Small intestine (tissue), 7 donors: Measurements from ENCODE around the gene MRPL30. TPM values are rescaled to one million over a fixed set of nuclear protein-coding genes. Genes with fewer than 3 reads are reported as not detected.
A peak's percentile ranks its signal among the peaks of the same experiment; 100 is the strongest.
"Not testable (repeated sequence)": the region's sequence is repeated elsewhere in the genome, so short reads cannot be mapped to it uniquely, and the experiment has no call there.

Experiments
- DNase-seq, 2 donors: peaks; one replicate each; pipeline versions ENCODE4 v3.0.0 to v3.0.0-alpha.2; 2013
- FAIRE-seq: peaks from 2 replicates; lab custom pipeline; 2012; peaks lifted over from hg19 to GRCh38; lab: Jason Lieb, UNC
- H3K27ac ChIP-seq, 3 donors: one replicate each; pipeline ENCODE4 v1.5.1; 2013; ENCODE audit warnings: low read length in 2 of 3, mild to moderate bottlenecking in 2 of 3, control low read depth in 1 of 3, inconsistent platforms in 1 of 3, low read depth in 1 of 3, moderate library complexity in 1 of 3
- H3K27me3 ChIP-seq, 3 donors: one replicate each; pipeline ENCODE4 v1.6.1; 2013; ENCODE audit warnings: low read length in 3 of 3, inconsistent platforms in 1 of 3; ENCODE audit not compliant: control insufficient read depth in 3 of 3, insufficient read depth in 3 of 3
- H3K36me3 ChIP-seq, 3 donors: one replicate each; pipeline ENCODE4 v1.6.1; 2013; ENCODE audit warnings: low read length in 3 of 3, inconsistent platforms in 1 of 3, low read depth in 1 of 3, mild to moderate bottlenecking in 1 of 3, moderate library complexity in 1 of 3; ENCODE audit not compliant: control insufficient read depth in 3 of 3, insufficient read depth in 2 of 3
- H3K4me1 ChIP-seq, 3 donors: one replicate each; pipeline ENCODE4 v1.6.1; 2013; ENCODE audit warnings: low read length in 2 of 3, inconsistent platforms in 1 of 3, low read depth in 1 of 3, mild to moderate bottlenecking in 1 of 3, moderate library complexity in 1 of 3; ENCODE audit not compliant: control insufficient read depth in 3 of 3, insufficient read depth in 2 of 3
- H3K4me3 ChIP-seq, 3 donors: one replicate each; pipeline ENCODE4 v1.5.1; 2013; ENCODE audit warnings: low read length in 3 of 3, control low read depth in 1 of 3, inconsistent platforms in 1 of 3, low read depth in 1 of 3, mild to moderate bottlenecking in 1 of 3, moderate library complexity in 1 of 3
- H3K9me3 ChIP-seq, 2 donors: one replicate each; pipeline ENCODE4 v1.6.1; 2013; ENCODE audit warnings: low read depth in 1 of 2, low read length in 1 of 2; ENCODE audit not compliant: control insufficient read depth in 2 of 2, insufficient read depth in 1 of 2
- WGBS, 3 donors: extraction: QIAGEN DNeasy Blood & Tissue Kit; methylation state at CpG; one replicate each; pipeline ENCODE4 v1.1.7; 2013; 5-methylcytosine and 5-hydroxymethylcytosine counted together
- polyA plus RNA-seq, 4 donors: library from polyadenylated mRNA; stranded (reverse) in 3 of 4; unstranded in 1 of 4; fragments of 200-250 nt in 3 of 4; fragments of 120-200 nt in 1 of 4; gene quantifications; one replicate each; pipeline versions ENCODE4 v1.2.1 to v1.2.3, GENCODE V29; 2013
- donor health status: healthy with polysubstance abuse.
- donor health status: control.
- donor health status: control.
- donor health status: Bipolar disorder and iron deficiency.
- donor health status: healthy.

Gene MRPL30
- polyA plus RNA-seq, 4 donors = 19.7 to 39.5 (median 24.0) TPM

GRCh38 chr2:99190548-99190947, 9.6 kb downstream of the MRPL30 start:
- Histone ChIP-seq H3K9me3 (no peaks in the 10 kb centered on the region), H3K27me3 (no peaks in the 10 kb centered on the region), H3K36me3 (peaks cover 0 to 13% (median 9%) of the 10 kb centered on the region in 3 donors), H3K27ac (no peak overlapping the region), H3K4me1 (no peaks in the 10 kb centered on the region), H3K4me3 (no peak overlapping the region)
- 91 to 94% (median 94%) methylated on average over 1 of the region's 1 CpG for WGBS, 3 donors
- no peak for DNase-seq
- no peak for FAIRE-seq

DNA sequence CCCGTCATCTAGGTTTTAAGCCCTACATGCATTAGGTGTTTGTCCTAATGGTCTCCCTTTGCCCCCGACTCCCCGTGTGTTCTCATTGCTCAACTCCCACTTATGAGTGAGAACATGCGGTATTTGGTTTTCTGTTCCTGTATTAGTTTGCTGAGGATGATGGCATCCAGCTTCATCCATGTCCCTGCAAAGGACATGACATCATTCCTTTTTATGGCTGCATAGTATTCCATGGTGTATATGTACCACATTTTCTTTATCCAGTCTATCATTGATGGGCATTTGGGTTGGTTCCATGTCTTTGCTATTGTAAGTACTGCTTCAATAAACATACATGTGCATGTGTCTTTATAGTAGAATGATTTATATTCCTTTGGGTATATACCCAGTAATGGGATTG, 11.4 kb downstream of the MRPL30 start:
- H3K27me3 ChIP-seq, H3K9me3 ChIP-seq, H3K4me1 ChIP-seq, H3K4me3 ChIP-seq, DNase-seq, H3K27ac ChIP-seq, FAIRE-seq: not testable (repeated sequence)
- WGBS, 3 donors = 95 to 100% (median 99%) methylated on average over 4 of the region's 4 CpGs
- H3K36me3 ChIP-seq = peaks cover 0 to 15% (median 15%) of the 10 kb centered on the region in 3 donors

GRCh38 chr2:99198103-99198841, 17.3 kb downstream of the MRPL30 start:
- H3K4me1 ChIP-seq = no peaks in the 10 kb centered on the region
- DNase-seq (no peak), FAIRE-seq (no peak)
- no peaks in the 10 kb centered on the region for H3K27me3 ChIP-seq
- H3K36me3 ChIP-seq = peaks cover 0 to 9% (median 7%) of the 10 kb centered on the region in 3 donors
- whole genome bisulfite sequencing, 3 donors = 82 to 86% (median 83%) methylated on average over 6 of the region's 6 CpGs
- H3K27ac ChIP-seq = no peak overlapping the region
- no peak overlapping the region for H3K4me3 ChIP-seq
- H3K9me3 ChIP-seq = no peaks in the 10 kb centered on the region

GRCh38 chr2:99200076-99200800, 19.3 kb downstream of the MRPL30 start:
- Histone ChIP-seq H3K27ac (no peak overlapping the region), H3K9me3 (peaks cover 0 to 1% of the 10 kb centered on the region in 2 donors), H3K36me3 (peaks cover 0 to 9% (median 7%) of the 10 kb centered on the region in 3 donors), H3K4me1 (no peaks in the 10 kb centered on the region), H3K27me3 (no peaks in the 10 kb centered on the region), H3K4me3 (no peak overlapping the region)
- WGBS, 3 donors = 85 to 92% (median 88%) methylated on average over 7 of the region's 7 CpGs
- FAIRE-seq (no peak), DNase-seq (no peak)

DNA sequence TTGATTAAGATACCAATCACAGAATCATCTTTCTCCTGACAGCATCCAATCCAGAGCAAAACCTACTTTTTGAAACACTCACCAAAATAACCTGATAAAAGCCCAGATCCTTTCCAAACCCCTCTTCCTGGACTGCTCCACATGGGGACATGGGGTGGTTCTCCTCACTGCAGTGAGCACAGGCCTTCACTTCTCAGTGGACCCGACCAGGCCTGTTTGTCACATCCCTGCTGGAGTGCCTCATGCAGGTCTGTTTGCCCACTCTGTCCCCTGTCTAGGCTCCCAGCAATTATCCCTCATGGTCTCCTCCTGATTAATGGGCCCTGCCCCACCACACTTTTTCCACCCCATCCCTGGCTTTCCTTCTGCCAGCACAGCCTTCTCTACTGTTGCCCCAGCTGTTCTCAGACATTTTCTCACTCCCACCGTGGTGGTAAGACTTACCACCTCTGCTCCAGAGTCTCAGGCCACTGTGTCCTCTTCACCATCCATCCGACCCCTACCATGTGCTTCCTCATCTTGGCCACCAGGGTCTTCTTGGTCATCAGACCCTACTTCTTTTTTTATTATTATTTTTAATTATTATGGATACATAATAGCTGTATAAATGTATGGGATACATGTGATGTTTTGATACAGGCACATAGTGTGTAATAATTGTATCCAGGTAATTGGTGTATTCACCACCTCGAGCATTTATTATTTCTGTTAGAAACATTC, 21.1 kb downstream of the MRPL30 start:
- Histone ChIP-seq H3K27ac (no peak overlapping the region), H3K9me3 (peaks cover 0 to 10% of the 10 kb centered on the region in 2 donors), H3K4me1 (no peaks in the 10 kb centered on the region), H3K27me3 (no peaks in the 10 kb centered on the region), H3K4me3 (no peak overlapping the region), H3K36me3 (peaks cover 0 to 3% (median 3%) of the 10 kb centered on the region in 3 donors)
- WGBS, 3 donors = 90 to 95% (median 91%) methylated on average over 4 of the region's 4 CpGs
- DNase-seq = no peak
- no peak for FAIRE-seq

GRCh38 chr2:99205491-99205890, 24.5 kb downstream of the MRPL30 start:
- no peak for FAIRE-seq
- 89 to 92% (median 91%) methylated on average over 5 of the region's 5 CpGs for WGBS, 3 donors
- no peak for DNase-seq

GRCh38 chr2:99216096-99216495, 35.1 kb downstream of the MRPL30 start:
- Histone ChIP-seq H3K4me3 (no peak overlapping the region), H3K36me3 (peaks cover 0 to 4% (median 0%) of the 10 kb centered on the region in 3 donors), H3K27me3 (no peaks in the 10 kb centered on the region), H3K4me1 (peaks cover 0 to 5% (median 0%) of the 10 kb centered on the region in 3 donors), H3K27ac (no peak overlapping the region), H3K9me3 (no peaks in the 10 kb centered on the region)
- no peak for FAIRE-seq
- WGBS, 3 donors = 94 to 99% (median 96%) methylated on average over 2 of the region's 2 CpGs
- no peak for DNase-seq

More at GRCh38 chr2:99205491-99205890, 24.5 kb downstream of the MRPL30 start:
- Histone ChIP-seq H3K36me3 (no peaks in the 10 kb centered on the region), H3K9me3 (peaks cover 0 to 10% of the 10 kb centered on the region in 2 donors), H3K27ac (no peak overlapping the region), H3K4me1 (no peaks in the 10 kb centered on the region), H3K27me3 (no peaks in the 10 kb centered on the region), H3K4me3 (no peak overlapping the region)

GRCh38 chr2:99217929-99218501, 37.0 kb downstream of the MRPL30 start:
- WGBS, 3 donors = 41 to 67% (median 54%) methylated on average over 4 of the region's 4 CpGs
- Histone ChIP-seq H3K9me3 (no peaks in the 10 kb centered on the region), H3K27ac (peak overlapping the region in 1 of 3 donors; percentile 11), H3K27me3 (no peaks in the 10 kb centered on the region), H3K4me1 (peaks cover 0 to 5% (median 0%) of the 10 kb centered on the region in 3 donors), H3K36me3 (no peaks in the 10 kb centered on the region), H3K4me3 (no peak overlapping the region)
- peak; percentile 47 to 52 for DNase-seq
- no peak for FAIRE-seq
